GM12878 (cell line): ENCODE results near the gene SIGLEC10. TPM values are rescaled to one million over a fixed set of nuclear protein-coding genes. Genes with fewer than 3 reads are reported as not detected.
"Not testable (repeated sequence)": the region's sequence is repeated elsewhere in the genome, so short reads cannot be mapped to it uniquely, and the experiment has no call there.

ENCODE experiments used
- ATAC-seq: fragments of 200-7000 bp; cut with Tn5 transposase; 3 replicates; pipeline ENCODE4 v1.9.1; 2020; ENCODE audit warnings: mild to moderate bottlenecking, moderate library complexity
- BruUV-seq: library from RNA; stranded (reverse); fragments of 400-500 nt; replicated peaks from 2 replicates; lab custom pipeline; 2021; lab: Mats Ljungman, UMichigan
- CTCF ChIA-PET: fragments of 300-600 bp; sonication (Branson Sonifier 250); formaldehyde crosslinking; extraction: SDS; loops from one replicate; lab custom pipeline; 2021; ENCODE audit warnings: inconsistent platforms; lab: Yijun Ruan, JAX
- POLR2A ChIA-PET: fragments of 350-600 bp; formaldehyde crosslinking; extraction: SDS; loops from one replicate; lab custom pipeline; 2021; ENCODE audit warnings: inconsistent platforms; lab: Charles Lee
- RAD21 ChIA-PET: fragments of 300-600 bp; sonication (Branson Sonifier 250); formaldehyde crosslinking; loops from one replicate; lab custom pipeline; 2023; ENCODE audit warnings: antibody characterized with exemption; ENCODE audit not compliant: unreplicated experiment; lab: Charles Lee
- SMC1A ChIA-PET: fragments of 300-600 bp; sonication (Branson Sonifier 250); formaldehyde crosslinking; loops from one replicate; lab custom pipeline; 2023; ENCODE audit not compliant: unreplicated experiment, uncharacterized antibody; lab: Charles Lee
- DNase-seq: peaks from one replicate; pipeline ENCODE4 v3.0.0-alpha.2; 2011; ENCODE audit warnings: low read depth, low spot score
- FAIRE-seq: peaks from 3 replicates; lab custom pipeline; 2011; peaks lifted over from hg19 to GRCh38; lab: Jason Lieb, UNC
- H2AFZ ChIP-seq: 2 replicates; pipeline ENCODE4 v1.6.0; 2011; ENCODE audit warnings: low read depth, low read length, control low read depth; ENCODE audit not compliant: control insufficient read depth
- H3K27ac ChIP-seq: 2 replicates; pipeline ENCODE4 v1.5.1; 2011; ENCODE audit warnings: control low read depth; ENCODE audit not compliant: control insufficient read depth, insufficient read depth
- H3K27me3 ChIP-seq, 2 experiments: replicated peaks in 1 of 2; 2 replicates each; pipeline versions ENCODE4 v1.6.0 to v1.6.1; 2011; ENCODE audit warnings: low read length in 1 of 2; ENCODE audit not compliant: control insufficient read depth in 2 of 2, insufficient read depth in 2 of 2
- H3K36me3 ChIP-seq, 2 experiments: 2 replicates each; pipeline ENCODE4 v1.5.1; 2011; ENCODE audit warnings: low read length in 1 of 2; ENCODE audit not compliant: control insufficient read depth in 2 of 2, insufficient read depth in 2 of 2
- H3K4me1 ChIP-seq: 2 replicates; pipeline ENCODE4 v1.6.1; 2011; ENCODE audit warnings: mild to moderate bottlenecking, low read length, moderate library complexity, mixed read lengths; ENCODE audit not compliant: control insufficient read depth, insufficient read depth
- H3K4me2 ChIP-seq: 2 replicates; pipeline ENCODE4 v1.6.0; 2011; ENCODE audit warnings: control low read depth; ENCODE audit not compliant: control insufficient read depth, insufficient read depth
- H3K4me3 ChIP-seq: fragments of 200-600 bp; sonication (generic); 2 replicates; pipeline ENCODE4 v1.5.1; 2016
- H3K79me2 ChIP-seq: 2 replicates; pipeline ENCODE4 v1.6.0; 2011; ENCODE audit warnings: low read length; ENCODE audit not compliant: control insufficient read depth, insufficient read depth
- H3K9ac ChIP-seq: 2 replicates; pipeline ENCODE4 v1.8.0; 2011; ENCODE audit warnings: low read length, control low read depth, mixed read lengths; ENCODE audit not compliant: control insufficient read depth, insufficient read depth
- H3K9me3 ChIP-seq: replicated peaks from 3 replicates; pipeline ENCODE4 v1.5.1; 2011; ENCODE audit warnings: mild to moderate bottlenecking, low read length; ENCODE audit not compliant: control insufficient read depth, insufficient read depth
- H4K20me1 ChIP-seq: 2 replicates; pipeline ENCODE4 v1.6.0; 2011; ENCODE audit not compliant: control insufficient read depth, insufficient read depth
- CHD2 ChIP-seq: IDR thresholded peaks from 2 replicates; pipeline ENCODE4 v1.6.1; 2011; ENCODE audit warnings: low read depth, low read length, improper control_type of control experiment, borderline replicate concordance
- MEF2A ChIP-seq: IDR thresholded peaks from 2 replicates; pipeline ENCODE4 v1.6.1; 2011; ENCODE audit warnings: low read depth, mild to moderate bottlenecking, low read length, moderate library complexity; ENCODE audit not compliant: insufficient read depth
- RUNX3 ChIP-seq: IDR thresholded peaks from 2 replicates; pipeline ENCODE4 v1.6.1; 2012; ENCODE audit warnings: low read length, inconsistent platforms
- SPI1 ChIP-seq: IDR thresholded peaks from 2 replicates; pipeline ENCODE4 v1.6.1; 2011; ENCODE audit warnings: low read depth, mild to moderate bottlenecking, low read length, moderate library complexity, borderline replicate concordance; ENCODE audit not compliant: insufficient read depth
- SRF ChIP-seq, 2 experiments: IDR thresholded peaks; 2 replicates each; pipeline ENCODE4 v1.6.1; 2011; ENCODE audit warnings: low read depth in 2 of 2, low read length in 2 of 2, mild to moderate bottlenecking in 1 of 2, moderate library complexity in 1 of 2
- WGBS: methylation state at CpG from one replicate; pipeline ENCODE4 v1.1.6; 2016; ENCODE audit warnings: low lambda C conversion rate; ENCODE audit not compliant: insufficient replicate concordance, insufficient coverage; ENCODE audit errors: missing lambda C conversion rate; 5-methylcytosine and 5-hydroxymethylcytosine counted together
- in situ Hi-C: fragments of 300-500 bp; cut with MboI; formaldehyde crosslinking; loops from 9 replicates; pipeline ENCODE4 v1.14.3; 2018; ENCODE audit warnings: mixed read lengths
- intact Hi-C: fragments of 100-400 bp; cut with micrococcal nuclease; formaldehyde crosslinking; loops from one replicate; pipeline ENCODE4 v1.14.2; 2022; ENCODE audit not compliant: unreplicated experiment
- polyA plus RNA-seq, 11 experiments: library from polyadenylated mRNA; depleted of rRNA in 4 of 11; unstranded in 6 of 11; stranded (reverse) in 5 of 11; fragments of >200 nt; fragmentation: Nextera tagmentation in 4 of 11; fragmentation: Illumina TruSeq in 1 of 11; extraction: Ambion mirVana in 4 of 11; extraction: Trizol in 1 of 11; gene quantifications; 1 replicate in 1 of 11; 2 replicates in 10 of 11; pipeline versions ENCODE4 v1.2.1 to v1.2.3, GENCODE V29; 2011 to 2016; ENCODE audit warnings: inconsistent platforms in 2 of 11, missing spikeins in 2 of 11, low read depth in 1 of 11
- total RNA-seq, 4 experiments: library from RNA; depleted of rRNA in 3 of 4; stranded (reverse); fragments of >200 nt in 3 of 4; fragmentation: Illumina TruSeq in 1 of 4; extraction: Trizol in 1 of 4; gene quantifications; 2 replicates each; pipeline versions ENCODE4 v1.2.1 to v1.2.3, GENCODE V29; 2013 to 2021
- TF ChIP-seq, protein P1 (sequence below): IDR thresholded peaks from 2 replicates; pipeline ENCODE4 v1.6.1; 2011; ENCODE audit warnings: borderline replicate concordance, low read depth, mild to moderate bottlenecking, moderate library complexity, low read length; ENCODE audit not compliant: insufficient read depth, poor library complexity, severe bottlenecking

Gene SIGLEC10
- total and polyA plus RNA-seq, 10 of the 15 experiments (the other 5 are each of a cell fraction or from before 2014, with no cell fraction given), result 2.3 to 16.8 (median 7.8) TPM

DNA sequence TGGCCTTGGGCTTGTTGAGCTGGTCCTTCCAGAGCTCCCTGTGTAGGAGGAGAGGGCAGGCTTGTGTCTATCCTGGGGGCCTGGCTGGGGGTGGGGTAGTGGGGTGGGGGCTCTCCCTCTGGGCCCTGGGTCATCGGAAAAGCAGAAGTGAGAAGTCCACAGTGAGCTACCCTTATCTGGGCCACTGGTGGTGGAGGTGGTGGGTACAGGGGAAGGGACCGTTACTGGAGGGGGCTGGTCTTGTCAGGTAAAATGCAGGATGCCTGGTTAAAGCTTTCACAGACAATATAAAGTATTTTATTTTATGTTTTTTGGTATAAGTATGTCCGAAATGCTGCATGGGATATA is 342 bp upstream of the SIGLEC10 start:
- Histone ChIP-seq H3K36me3 (no peaks in the 10 kb centered on the region), H3K4me3 (peak overlapping the region; percentile 49; the same call in 1 of the 2 replicates)
- POLR2A ChIA-PET, result interaction anchor here (0.8 to 2.9 kb wide), 7 partner anchors 10 to 79 kb away, joined by 3 to 37 read pairs (median 3); partner anchors contain the start of genes LIM2 and NKG7

DNA sequence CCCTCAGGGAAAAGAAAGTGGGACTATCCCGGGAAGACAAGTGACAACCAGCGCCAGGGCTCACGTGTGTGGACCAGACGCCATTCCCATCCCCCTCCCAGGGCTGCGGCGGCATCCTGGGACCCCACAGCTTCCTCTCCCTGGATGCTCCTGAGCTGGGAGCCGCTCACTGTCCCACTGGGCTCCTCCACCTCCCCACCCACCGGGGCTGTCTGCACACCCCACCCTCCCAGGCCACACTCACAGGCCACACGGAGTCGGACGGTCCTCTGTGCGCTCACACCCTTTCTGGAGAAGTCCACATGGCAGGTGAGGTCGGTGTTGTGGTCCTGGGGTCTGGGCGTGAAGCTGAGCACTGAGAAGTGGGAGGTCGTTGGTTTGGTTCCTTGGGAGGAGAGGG is 1.0 kb downstream of the SIGLEC10 start:
- Histone ChIP-seq H3K4me2 (peak overlapping the region; percentile 88), H3K4me3 (peak overlapping the region; percentile 49; the same call in 1 of the 2 replicates)
- H2AFZ ChIP-seq, result not testable (repeated sequence)

More for the DNA sequence above, 342 bp upstream of the SIGLEC10 start:
- CTCF ChIA-PET, result interaction anchor here (0.6 to 9.7 kb wide), 18 partner anchors 9 to 360 kb away, joined by 3 to 142 read pairs (median 6); partner anchors contain the start of genes LIM2 and NKG7
- SMC1A ChIA-PET, result interaction anchor here (0.7 to 2.9 kb wide), 18 partner anchors 10 to 360 kb away, joined by 3 to 43 read pairs (median 6); no protein-coding TSS in a partner anchor
- no peak for DNase-seq
- Histone ChIP-seq H3K9me3 (no peaks in the 10 kb centered on the region), H3K27me3 (no peaks in the 10 kb centered on the region), H3K4me2 (peak overlapping the region; percentile 88), H3K27ac (peak overlapping the region; percentile 50), H3K4me1 (peaks cover 16% of the 10 kb centered on the region), H4K20me1 (no peaks in the 10 kb centered on the region), H3K9ac (peak overlapping the region; percentile 48; the same call in 1 of the 2 replicates), H2AFZ (peak overlapping the region; percentile 78), H3K79me2 (no peaks in the 10 kb centered on the region)
- intact Hi-C loops, result loop anchor here (2.0 kb wide), 2 partner anchors 23 kb away; no protein-coding TSS in a partner anchor
- RAD21 ChIA-PET, result interaction anchor here (0.6 to 5.8 kb wide), 15 partner anchors 10 to 243 kb away, joined by 3 to 51 read pairs (median 6); partner anchors contain the start of gene NKG7
- in situ Hi-C loops, result no loop called here
- TF ChIP-seq MEF2A, result no peak
- TF ChIP-seq CHD2, result 0 out of 2 replicates have a peak, but pooled peaks have one; percentile 2
- peak; percentile 85; the same call in 1 of the 2 replicates for TF ChIP-seq SPI1
- TF ChIP-seq, protein P1, sequence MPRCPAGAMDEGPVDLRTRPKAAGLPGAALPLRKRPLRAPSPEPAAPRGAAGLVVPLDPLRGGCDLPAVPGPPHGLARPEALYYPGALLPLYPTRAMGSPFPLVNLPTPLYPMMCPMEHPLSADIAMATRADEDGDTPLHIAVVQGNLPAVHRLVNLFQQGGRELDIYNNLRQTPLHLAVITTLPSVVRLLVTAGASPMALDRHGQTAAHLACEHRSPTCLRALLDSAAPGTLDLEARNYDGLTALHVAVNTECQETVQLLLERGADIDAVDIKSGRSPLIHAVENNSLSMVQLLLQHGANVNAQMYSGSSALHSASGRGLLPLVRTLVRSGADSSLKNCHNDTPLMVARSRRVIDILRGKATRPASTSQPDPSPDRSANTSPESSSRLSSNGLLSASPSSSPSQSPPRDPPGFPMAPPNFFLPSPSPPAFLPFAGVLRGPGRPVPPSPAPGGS, result peak; percentile 40
- 0 out of 4 replicates have a peak, but pooled peaks of 1 of the 2 experiments have one; percentile 26 for TF ChIP-seq SRF (IDR thresholded peaks at IDR 0.05; ENCODE audit: low read depth in 2 of 2, low read length in 2 of 2)
- TF ChIP-seq RUNX3, result 0 out of 2 replicates have a peak, but pooled peaks have one; percentile 13
- FAIRE-seq, result no peak
- BruUV-seq, result no TSS peak
- peak; percentile 73 for ATAC-seq
- 0% methylated on average over 3 of the region's 3 CpGs for WGBS

More for the DNA sequence above, 1.0 kb downstream of the SIGLEC10 start:
- intact Hi-C loops, result loop anchor here (2.0 kb wide), 2 partner anchors 22 to 24 kb away; no protein-coding TSS in a partner anchor
- RAD21 ChIA-PET, result interaction anchor here (2.0 to 5.8 kb wide), 6 partner anchors 9 to 241 kb away, joined by 10 to 51 read pairs (median 16); no protein-coding TSS in a partner anchor
- DNase-seq, H3K9me3 ChIP-seq, H3K27me3 ChIP-seq, ATAC-seq, H3K79me2 ChIP-seq, in situ Hi-C loops, H4K20me1 ChIP-seq, BruUV-seq, FAIRE-seq, H3K36me3 ChIP-seq: not testable (repeated sequence)
- H3K9ac ChIP-seq, result peak overlapping the region; percentile 48; the same call in 1 of the 2 replicates
- POLR2A ChIA-PET, result interaction anchor here (2.9 kb wide), 1 partner anchor 22 kb away, joined by 37 read pairs; no protein-coding TSS in a partner anchor
- CTCF ChIA-PET, result interaction anchor here (1.1 to 9.7 kb wide), 7 partner anchors 8 to 191 kb away, joined by 3 to 142 read pairs (median 27); no protein-coding TSS in a partner anchor
- peaks cover 16% of the 10 kb centered on the region for H3K4me1 ChIP-seq
- SMC1A ChIA-PET, result interaction anchor here (0.7 to 2.8 kb wide), 7 partner anchors 20 to 78 kb away, joined by 3 to 43 read pairs (median 5); partner anchors contain the start of gene VSIG10L
- 41% methylated on average over 14 of the region's 15 CpGs for WGBS
- peak overlapping the region; percentile 50 for H3K27ac ChIP-seq
